Esophagus squamous epithelium (tissue), 5 donors: ENCODE data around the gene ASMT. TPM values are rescaled to one million over a fixed set of nuclear protein-coding genes. Genes with fewer than 3 reads are reported as not detected.

Experiments
- DNase-seq: peaks from one replicate; lab custom pipeline; 2025; lab: John Stamatoyannopoulos, UW
- H3K27ac ChIP-seq, 4 donors: fragments of 200-600 bp; sonication (generic); one replicate each; pipeline ENCODE4 v1.5.1; 2016 to 2019; ENCODE audit warnings: mild to moderate bottlenecking in 1 of 4
- H3K27me3 ChIP-seq, 4 donors: fragments of 200-600 bp; sonication (generic); 1 replicate in 3 of 4; 2 replicates in 1 of 4; pipeline versions ENCODE4 v1.5.1 to v1.6.0; 2017 to 2021; ENCODE audit warnings: antibody characterized with exemption in 1 of 4
- H3K36me3 ChIP-seq, 3 donors: fragments of 200-600 bp; sonication (generic); one replicate each; pipeline ENCODE4 v1.5.1; 2016 to 2019
- H3K4me1 ChIP-seq, 3 donors: fragments of 200-600 bp; sonication (generic); one replicate each; pipeline ENCODE4 v1.5.1; 2017 to 2019
- H3K4me3 ChIP-seq, 4 donors: fragments of 200-600 bp; sonication (generic); 1 replicate in 3 of 4; 2 replicates in 1 of 4; pipeline ENCODE4 v1.5.1; 2016 to 2019; ENCODE audit warnings: mild to moderate bottlenecking in 2 of 4, moderate library complexity in 1 of 4
- H3K9me3 ChIP-seq, 3 donors: fragments of 200-600 bp; sonication (generic); one replicate each; pipeline ENCODE4 v1.5.1; 2016 to 2019
- CTCF ChIP-seq, 6 experiments: fragments of 450-650 bp in 4 of 6; fragments of 200-600 bp in 2 of 6; sonication (generic) in 2 of 6; IDR thresholded peaks; one replicate each; pipeline ENCODE4 v1.5.1; 2016 to 2019; ENCODE audit warnings: antibody characterized with exemption in 6 of 6, mild to moderate bottlenecking in 4 of 6, moderate library complexity in 4 of 6
- POLR2A ChIP-seq, 4 donors: fragments of 450-650 bp; IDR thresholded peaks; one replicate each; pipeline ENCODE4 v1.6.1; 2017; ENCODE audit warnings: antibody characterized with exemption in 4 of 4, mild to moderate bottlenecking in 4 of 4, moderate library complexity in 3 of 4
- WGBS, 2 donors: methylation state at CpG; one replicate each; pipeline ENCODE4 v1.1.5; 2018; 5-methylcytosine and 5-hydroxymethylcytosine counted together
- intact Hi-C: fragments of 100-400 bp; cut with DNase I; formaldehyde crosslinking; loops from one replicate; pipeline ENCODE4 v1.15.0; 2022
- total RNA-seq, 4 donors: library from RNA; depleted of rRNA; stranded (reverse); fragments of >200 nt; gene quantifications; one replicate each; pipeline ENCODE4 v1.1.0, GENCODE V29; 2016
- donor health status: DM: yes; HTN: yes; CAD: no.

Gene ASMT
- total RNA-seq, 4 donors from 2014 or later: not detected

GRCh38 chrX:1589356-1590130, 25.3 kb upstream of the ASMT start:
- H3K9me3 ChIP-seq: no peaks in the 10 kb centered on the region
- peaks cover 10 to 31% (median 11%) of the 10 kb centered on the region in 3 donors for H3K4me1 ChIP-seq
- WGBS, 2 donors: 82 to 86% methylated on average over 8 to 10 of the region's 12 CpGs
- DNase-seq: no peak
- TF ChIP-seq CTCF (IDR thresholded peaks at IDR 0.05): no peak
- no peak for TF ChIP-seq POLR2A (IDR thresholded peaks at IDR 0.05)
- no peak overlapping the region for H3K27ac ChIP-seq
- no peaks in the 10 kb centered on the region for H3K27me3 ChIP-seq
- intact Hi-C loops: loop anchor here (10.0 kb wide), 1 partner anchor 135 kb away; the partner anchor contains the start of gene ASMTL
- H3K4me3 ChIP-seq: no peak overlapping the region
- peaks cover 10 to 15% (median 11%) of the 10 kb centered on the region in 3 donors for H3K36me3 ChIP-seq

GRCh38 chrX:1591102-1591862, 23.6 kb upstream of the ASMT start, which contains the start of gene AKAP17A:
AKAP17A (plus strand) TSS chrX:1591604; CDS start chrX:1593463, 1,859 bp downstream.
- H3K9me3 ChIP-seq: no peaks in the 10 kb centered on the region
- peak within 1 kb of the TSS; percentile 85 to 97 (median 94) for H3K4me3 ChIP-seq
- intact Hi-C loops: loop anchor here (10.0 kb wide), 1 partner anchor 136 kb away; the partner anchor contains the start of gene ASMTL
- peak; percentile 66 for DNase-seq
- H3K27ac ChIP-seq: peak within 1 kb of the TSS; percentile 89 to 96 (median 90)
- no peaks in the 10 kb centered on the region for H3K27me3 ChIP-seq
- TF ChIP-seq POLR2A (IDR thresholded peaks at IDR 0.05) (peak in 3 of 4 donors; percentile 80 to 87 (median 82)), CTCF (IDR thresholded peaks at IDR 0.05) (peak in 3 of 6 experiments; percentile 8 to 57 (median 11))
- H3K4me1 ChIP-seq: peaks cover 10 to 37% (median 11%) of the 10 kb centered on the region in 3 donors
- WGBS, 2 donors: 5 to 12% methylated on average over 9 to 20 of the region's 66 CpGs
- H3K36me3 ChIP-seq: peaks cover 23 to 32% (median 28%) of the 10 kb centered on the region in 3 donors

DNA sequence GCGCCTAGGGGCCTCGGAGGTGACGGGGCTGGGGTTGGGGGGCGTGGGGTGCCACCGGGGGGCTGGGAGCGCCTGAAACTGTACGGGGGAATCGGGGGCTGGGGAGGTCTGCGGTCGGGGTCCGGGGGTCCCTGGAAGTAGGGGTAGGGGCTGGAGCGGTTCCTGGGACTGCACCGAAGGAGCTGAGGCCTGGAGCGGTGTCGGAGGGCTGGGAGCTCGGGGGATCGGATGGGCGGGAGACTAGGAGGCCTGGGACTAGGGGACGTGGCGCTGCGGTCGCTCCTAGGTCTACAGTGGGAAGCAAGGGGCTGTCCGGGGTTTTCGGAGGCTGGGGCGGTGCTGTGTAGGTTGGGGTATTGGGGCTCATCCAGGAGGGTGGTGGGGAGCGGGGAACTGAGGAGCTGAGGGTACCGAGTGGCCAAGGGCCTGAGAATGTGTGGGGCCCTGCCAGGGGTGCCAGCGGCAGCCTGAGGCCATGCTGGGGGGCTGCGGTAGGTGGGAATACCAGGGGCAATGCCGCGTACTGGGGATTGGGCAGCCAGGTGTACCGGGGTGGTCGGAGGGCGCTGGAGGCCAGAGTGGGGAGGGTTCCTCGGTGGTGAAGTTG, 22.9 kb upstream of the ASMT start:
- Histone ChIP-seq H3K9me3 (no peaks in the 10 kb centered on the region), H3K4me3 (peak overlapping the region; percentile 85 to 97 (median 94)), H3K27me3 (no peaks in the 10 kb centered on the region), H3K36me3 (peaks cover 27 to 36% (median 30%) of the 10 kb centered on the region in 3 donors), H3K27ac (peak overlapping the region; percentile 89 to 96 (median 90)), H3K4me1 (peaks cover 10 to 37% (median 11%) of the 10 kb centered on the region in 3 donors)
- no peak for DNase-seq
- 0 to 3% methylated on average over 5 to 8 of the region's 35 CpGs for WGBS, 2 donors
- intact Hi-C loops: loop anchor here (10.0 kb wide), 1 partner anchor 137 kb away; the partner anchor contains the start of gene ASMTL
- TF ChIP-seq CTCF (IDR thresholded peaks at IDR 0.05) (no peak), POLR2A (IDR thresholded peaks at IDR 0.05) (no peak)

GRCh38 chrX:1592470-1593142, 22.3 kb upstream of the ASMT start:
- TF ChIP-seq POLR2A (IDR thresholded peaks at IDR 0.05) (no peak), CTCF (IDR thresholded peaks at IDR 0.05) (no peak)
- peaks cover 32 to 43% (median 37%) of the 10 kb centered on the region in 3 donors for H3K36me3 ChIP-seq
- peak overlapping the region; percentile 85 to 97 (median 94) for H3K4me3 ChIP-seq
- peaks cover 10 to 41% (median 11%) of the 10 kb centered on the region in 3 donors for H3K4me1 ChIP-seq
- intact Hi-C loops: loop anchor here (10.0 kb wide), 1 partner anchor 138 kb away; the partner anchor contains the start of gene ASMTL
- DNase-seq: no peak
- no peaks in the 10 kb centered on the region for H3K27me3 ChIP-seq
- peak overlapping the region; percentile 89 to 96 (median 90) for H3K27ac ChIP-seq
- H3K9me3 ChIP-seq: no peaks in the 10 kb centered on the region
- 3% methylated on average over 12 to 21 of the region's 28 CpGs for WGBS, 2 donors
